Activated naive CD4-positive, alpha-beta T cell treated with anti-CD3 and anti-CD28 coated beads, Interleukin-2, amount 50 U/mL, for 72 hours (primary cell): Measurements from ENCODE around the gene CLEC17A. TPM values are rescaled to one million over a fixed set of nuclear protein-coding genes. Genes with fewer than 3 reads are reported as not detected.
"Not testable (repeated sequence)": the region's sequence is repeated elsewhere in the genome, so short reads cannot be mapped to it uniquely, and the experiment has no call there.

Experiments
- ATAC-seq, 2 donors: fragments of 150-1000 bp; cut with Tn5 transposase; 2 replicates each; pipeline ENCODE4 v1.10.0; 2021; ENCODE audit warnings: mild to moderate bottlenecking in 2 of 2, moderate library complexity in 2 of 2
- DNase-seq, 2 donors: peaks; one replicate each; pipeline ENCODE4 v3.0.0; 2021 to 2022; ENCODE audit warnings: low spot score in 2 of 2
- H3K27ac Mint-ChIP-seq, 2 donors: one replicate each; pipeline ENCODE4 v1.8.0; 2022; ENCODE audit warnings: mild to moderate bottlenecking in 2 of 2, mixed read lengths in 2 of 2
- H3K36me3 Mint-ChIP-seq, 2 donors: one replicate each; pipeline ENCODE4 v1.8.0; 2022; ENCODE audit warnings: mixed read lengths in 2 of 2
- H3K9me3 Mint-ChIP-seq, 2 donors: one replicate each; pipeline ENCODE4 v1.8.0; 2022; ENCODE audit warnings: mixed read lengths in 2 of 2
- total RNA-seq, 2 donors: library from RNA; stranded (reverse); gene quantifications; one replicate each; pipeline ENCODE4 v1.2.3, GENCODE V29; 2022

Gene CLEC17A
- total RNA-seq, 2 donors from 2014 or later, result 0.16 to 0.43 TPM

- Mint-ChIP-seq H3K27ac (peak overlapping the region; percentile 29 to 40), H3K36me3 (peaks cover 0 to 4% of the 10 kb centered on the region in 2 donors), H3K9me3 (no peaks in the 10 kb centered on the region)
- no peak for DNase-seq
- no peak for ATAC-seq
Measured at GRCh38 chr19:14566712-14567077, 16.2 kb upstream of the CLEC17A start.

GRCh38 chr19:14567079-14567478 lies 15.8 kb upstream of the CLEC17A start:
- DNase-seq (no peak), ATAC-seq (no peak)
- H3K36me3 Mint-ChIP-seq, result peaks cover 0 to 6% of the 10 kb centered on the region in 2 donors
- no peaks in the 10 kb centered on the region for H3K9me3 Mint-ChIP-seq
- peak overlapping the region; percentile 29 to 40 for H3K27ac Mint-ChIP-seq

- Mint-ChIP-seq H3K9me3 (no peaks in the 10 kb centered on the region), H3K27ac (peak overlapping the region; percentile 87 to 98), H3K36me3 (peaks cover 0 to 6% of the 10 kb centered on the region in 2 donors)
- DNase-seq (no peak), ATAC-seq (no peak)
Measured at GRCh38 chr19:14570864-14571527, 11.9 kb upstream of the CLEC17A start.

GRCh38 chr19:14571695-14572490 lies 11.0 kb upstream of the CLEC17A start, which contains the start of gene NDUFB7:
Gene NDUFB7, minus strand, starts transcription at chr19:14572066. Its CDS starts 66 bp downstream, at chr19:14572000.
- ATAC-seq, result peak; percentile 97
- no peaks in the 10 kb centered on the region for H3K9me3 Mint-ChIP-seq
- peak; percentile 93 to 94 for DNase-seq
- peaks cover 0 to 6% of the 10 kb centered on the region in 2 donors for H3K36me3 Mint-ChIP-seq
- H3K27ac Mint-ChIP-seq, result peak within 1 kb of the TSS; percentile 87 to 98

GRCh38 chr19:14575428-14575980 lies 7.4 kb upstream of the CLEC17A start:
- no peak for ATAC-seq
- Mint-ChIP-seq H3K9me3 (no peaks in the 10 kb centered on the region), H3K36me3 (peaks cover 0 to 6% of the 10 kb centered on the region in 2 donors), H3K27ac (peak overlapping the region in 1 of 2 donors; percentile 32)
- no peak for DNase-seq

GRCh38 chr19:14576363-14576762 lies 6.5 kb upstream of the CLEC17A start:
- Mint-ChIP-seq H3K36me3 (peaks cover 0 to 6% of the 10 kb centered on the region in 2 donors), H3K27ac (no peak overlapping the region)

GRCh38 chr19:14577264-14577663 lies 5.6 kb upstream of the CLEC17A start:
- DNase-seq (no peak), ATAC-seq (no peak)
- Mint-ChIP-seq H3K36me3 (no peaks in the 10 kb centered on the region), H3K9me3 (no peaks in the 10 kb centered on the region), H3K27ac (no peak overlapping the region)

More at GRCh38 chr19:14576363-14576762, 6.5 kb upstream of the CLEC17A start:
- H3K9me3 Mint-ChIP-seq, result no peaks in the 10 kb centered on the region
- ATAC-seq, result no peak
- no peak for DNase-seq

- Mint-ChIP-seq H3K27ac (no peak overlapping the region), H3K36me3 (no peaks in the 10 kb centered on the region), H3K9me3 (no peaks in the 10 kb centered on the region)
- ATAC-seq, result no peak
- no peak for DNase-seq
Measured at GRCh38 chr19:14577885-14578427, 4.9 kb upstream of the CLEC17A start.

- DNase-seq (peak in 1 of 2 donors; percentile 69), ATAC-seq (peak in 1 of 2 donors; percentile 48)
- H3K36me3 Mint-ChIP-seq, result no peaks in the 10 kb centered on the region
- H3K27ac Mint-ChIP-seq, result peak overlapping the region in 1 of 2 donors; percentile 14
- no peaks in the 10 kb centered on the region for H3K9me3 Mint-ChIP-seq
Measured at GRCh38 chr19:14580623-14581237, 2.2 kb upstream of the CLEC17A start.

GRCh38 chr19:14584372-14584771 lies 1.5 kb downstream of the CLEC17A start:
- peak overlapping the region in 1 of 2 donors; percentile 68 for H3K27ac Mint-ChIP-seq
- H3K9me3 Mint-ChIP-seq, DNase-seq, H3K36me3 Mint-ChIP-seq, ATAC-seq: not testable (repeated sequence)

GRCh38 chr19:14585187-14585586 lies 2.3 kb downstream of the CLEC17A start:
- not testable (repeated sequence) for H3K36me3 Mint-ChIP-seq, H3K9me3 Mint-ChIP-seq
- ATAC-seq, result peak; percentile 90 to 97
- H3K27ac Mint-ChIP-seq, result peak overlapping the region in 1 of 2 donors; percentile 18
- DNase-seq, result peak; percentile 56 to 77

- H3K36me3 Mint-ChIP-seq, DNase-seq, H3K9me3 Mint-ChIP-seq: not testable (repeated sequence)
- H3K27ac Mint-ChIP-seq, result peak overlapping the region in 1 of 2 donors; percentile 70
- ATAC-seq, result peak; percentile 70 to 75
Measured at GRCh38 chr19:14589433-14589832, 6.5 kb downstream of the CLEC17A start.

- Mint-ChIP-seq H3K9me3 (peaks cover 9 to 17% of the 10 kb centered on the region in 2 donors), H3K27ac (no peak overlapping the region), H3K36me3 (peaks cover 0 to 7% of the 10 kb centered on the region in 2 donors)
- no peak for DNase-seq
- no peak for ATAC-seq
Measured at GRCh38 chr19:14595558-14595957, 12.7 kb downstream of the CLEC17A start.

- ATAC-seq (no peak), DNase-seq (no peak)
- H3K27ac Mint-ChIP-seq, result no peak overlapping the region
- peaks cover 7 to 15% of the 10 kb centered on the region in 2 donors for H3K36me3 Mint-ChIP-seq
- peaks cover 9 to 28% of the 10 kb centered on the region in 2 donors for H3K9me3 Mint-ChIP-seq
Measured at GRCh38 chr19:14599548-14600147, 16.8 kb downstream of the CLEC17A start.

- DNase-seq (no peak), ATAC-seq (peak; percentile 38 to 84)
- Mint-ChIP-seq H3K27ac (peak overlapping the region; percentile 72 to 79), H3K9me3 (peaks cover 0 to 13% of the 10 kb centered on the region in 2 donors), H3K36me3 (peaks cover 0 to 15% of the 10 kb centered on the region in 2 donors)
Measured at GRCh38 chr19:14603990-14604387, 21.1 kb downstream of the CLEC17A start.

GRCh38 chr19:14606627-14607026 lies 23.7 kb downstream of the CLEC17A start:
- no peak for DNase-seq
- Mint-ChIP-seq H3K27ac (no peak overlapping the region), H3K9me3 (peaks cover 0 to 10% of the 10 kb centered on the region in 2 donors), H3K36me3 (peaks cover 0 to 15% of the 10 kb centered on the region in 2 donors)
- no peak for ATAC-seq
